Panc1 (cell line): ENCODE results near the gene GPS1. TPM values are rescaled to one million over a fixed set of nuclear protein-coding genes. Genes with fewer than 3 reads are reported as not detected.

ENCODE experiments used
- ATAC-seq: fragments of 200-7000 bp; cut with Tn5 transposase; 2 replicates; pipeline ENCODE4 v1.9.1; 2020; ENCODE audit warnings: mild to moderate bottlenecking, moderate library complexity
- BruUV-seq: library from RNA; stranded (reverse); fragments of 400-500 nt; replicated peaks from 2 replicates; lab custom pipeline; 2021; lab: Mats Ljungman, UMichigan
- CTCF ChIA-PET: fragments of 300-600 bp; sonication (Branson Sonifier 250); formaldehyde crosslinking; loops from one replicate; lab custom pipeline; 2022; ENCODE audit warnings: antibody characterized with exemption; lab: Charles Lee
- POLR2A ChIA-PET: fragments of 300-600 bp; sonication (Branson Sonifier 250); formaldehyde crosslinking; loops from one replicate; lab custom pipeline; 2022; ENCODE audit warnings: antibody characterized with exemption; lab: Charles Lee
- DNase-seq: peaks from one replicate; pipeline ENCODE4 v3.0.0-alpha.2; 2010; ENCODE audit warnings: low read depth, low spot score
- H3K27ac ChIP-seq: 2 replicates; pipeline ENCODE4 v1.5.1; 2011; ENCODE audit warnings: mild to moderate bottlenecking, low read length, inconsistent platforms
- H3K27me3 ChIP-seq: fragments of 200-500 bp; sonication (Bioruptor generic); 2 replicates; pipeline ENCODE4 v1.6.0; 2014; ENCODE audit warnings: low read length, inconsistent platforms; ENCODE audit not compliant: control insufficient read depth, insufficient read depth
- H3K36me3 ChIP-seq: fragments of 200-500 bp; sonication (Bioruptor generic); 2 replicates; pipeline ENCODE4 v1.5.1; 2014; ENCODE audit warnings: inconsistent platforms, mild to moderate bottlenecking, low read length, moderate library complexity; ENCODE audit not compliant: control insufficient read depth, insufficient read depth
- H3K4me1 ChIP-seq: 2 replicates; pipeline ENCODE4 v1.5.1; 2011; ENCODE audit warnings: inconsistent platforms, mild to moderate bottlenecking, low read length, moderate library complexity; ENCODE audit not compliant: control insufficient read depth, insufficient read depth
- H3K4me3 ChIP-seq, 2 experiments: 2 replicates each; pipeline ENCODE4 v1.5.1; 2011 to 2012; ENCODE audit warnings: low read depth in 2 of 2, low read length in 2 of 2, mild to moderate bottlenecking in 2 of 2, inconsistent platforms in 1 of 2, moderate library complexity in 1 of 2
- H3K9me3 ChIP-seq: fragments of 200-500 bp; sonication (Bioruptor generic); 2 replicates; pipeline ENCODE4 v1.5.1; 2014; ENCODE audit warnings: low read depth, mild to moderate bottlenecking, inconsistent platforms, low read length, moderate library complexity; ENCODE audit not compliant: control insufficient read depth, insufficient read depth
- CTCF ChIP-seq: fragments of 450-650 bp; IDR thresholded peaks from 2 replicates; pipeline ENCODE4 v1.5.1; 2017; ENCODE audit warnings: mild to moderate bottlenecking
- POLR2AphosphoS5 ChIP-seq: IDR thresholded peaks from 2 replicates; pipeline ENCODE4 v1.6.1; 2012; ENCODE audit warnings: mild to moderate bottlenecking, low read depth, low read length, moderate library complexity
- REST ChIP-seq, 2 experiments: IDR thresholded peaks; 2 replicates each; pipeline ENCODE4 v1.6.1; 2011 to 2012; ENCODE audit warnings: low read depth in 2 of 2, control low read depth in 1 of 2, low read length in 1 of 2, mild to moderate bottlenecking in 1 of 2, moderate library complexity in 1 of 2; ENCODE audit not compliant: insufficient read depth in 1 of 2
- SIN3A ChIP-seq: IDR thresholded peaks from 2 replicates; pipeline ENCODE4 v1.6.1; 2012; ENCODE audit warnings: low read depth, mild to moderate bottlenecking, low read length, moderate library complexity, borderline replicate concordance; ENCODE audit not compliant: insufficient read depth
- TCF7L2 ChIP-seq: IDR thresholded peaks from 2 replicates; pipeline ENCODE4 v1.6.1; 2011; ENCODE audit warnings: mild to moderate bottlenecking, low read depth, low read length, inconsistent platforms
- in situ Hi-C: cut with HindIII; loops from 2 replicates; pipeline ENCODE4 v1.10.0; 2016; ENCODE audit warnings: low sequenced_read_pairs, low pct_unique_long_range_greater_than_20kb
- intact Hi-C: fragments of 100-400 bp; cut with micrococcal nuclease; formaldehyde crosslinking; loops from one replicate; pipeline ENCODE4 v1.10.0; 2022; ENCODE audit not compliant: unreplicated experiment
- total RNA-seq: library from RNA; stranded (reverse); gene quantifications from one replicate; pipeline ENCODE4 v1.2.1, GENCODE V29; 2021; ENCODE audit not compliant: unreplicated experiment

The GPS1 gene
- total RNA-seq, 1 experiment from 2014 or later, result 175 TPM

GRCh38 chr17:82083533-82084359, 32.0 kb downstream of the GPS1 start:
- DNase-seq, result no peak
- intact Hi-C loops (no loop called here), in situ Hi-C loops (no loop called here)
- BruUV-seq, result no TSS peak
- no peak overlapping the region for H3K27ac ChIP-seq
- H3K36me3 ChIP-seq, result peaks cover 17% of the 10 kb centered on the region
- no peak overlapping the region for H3K4me3 ChIP-seq
- CTCF ChIA-PET, result no interaction called here
- POLR2A ChIA-PET, result no interaction called here
- H3K9me3 ChIP-seq, result no peaks in the 10 kb centered on the region
- H3K4me1 ChIP-seq, result peaks cover 5% of the 10 kb centered on the region
- ATAC-seq, result no peak
- TF ChIP-seq CTCF (no peak), TCF7L2 (no peak), SIN3A (no peak), POLR2AphosphoS5 (no peak), REST (IDR thresholded peaks at IDR 0.05; ENCODE audit: insufficient read depth in 1 of 2, low read depth in 2 of 2, low read length in 1 of 2) (no peak)
- no peaks in the 10 kb centered on the region for H3K27me3 ChIP-seq

- no peak for TF ChIP-seq CTCF
- no peak for TF ChIP-seq TCF7L2
- TF ChIP-seq SIN3A, result no peak
- no peak; the same call in 1 of the 2 replicates for TF ChIP-seq POLR2AphosphoS5
- no peak for TF ChIP-seq REST (IDR thresholded peaks at IDR 0.05; ENCODE audit: insufficient read depth in 1 of 2, low read depth in 2 of 2, low read length in 1 of 2)
- peaks cover 5% of the 10 kb centered on the region for H3K4me1 ChIP-seq
- peaks cover 21% of the 10 kb centered on the region for H3K36me3 ChIP-seq
- no peaks in the 10 kb centered on the region for H3K27me3 ChIP-seq
- intact Hi-C loops, result no loop called here
- H3K27ac ChIP-seq, result no peak overlapping the region
- ChIA-PET CTCF (no interaction called here), POLR2A (no interaction called here)
- no peak overlapping the region for H3K4me3 ChIP-seq
- no TSS peak for BruUV-seq
- no peak for DNase-seq
- in situ Hi-C loops, result no loop called here
- no peaks in the 10 kb centered on the region for H3K9me3 ChIP-seq
- ATAC-seq, result no peak
Observed at GRCh38 chr17:82084373-82085030, 32.8 kb downstream of the GPS1 start.
